Activated CD8-positive, alpha-beta T cell treated with anti-CD3 and anti-CD28 coated beads, Interleukin-2, amount 10 ng/mL, durations not matched to agents 7 days and 5 days (primary cell): ENCODE data around the gene NTHL1. TPM values are rescaled to one million over a fixed set of nuclear protein-coding genes. Genes with fewer than 3 reads are reported as not detected.

Experiments used
- ATAC-seq: fragments of 150-1000 bp; cut with Tn5 transposase; one replicate; pipeline ENCODE4 v1.10.0; 2021; ENCODE audit warnings: moderate library complexity
- CTCF ChIA-PET: fragments of 350-600 bp; sonication (Branson Sonifier 250); formaldehyde crosslinking; loops from one replicate; lab custom pipeline; 2021; ENCODE audit warnings: antibody characterized with exemption; lab: Charles Lee
- POLR2A ChIA-PET: fragments of 350-600 bp; sonication (Branson Sonifier 250); formaldehyde crosslinking; loops from one replicate; lab custom pipeline; 2021; ENCODE audit warnings: antibody characterized with exemption; lab: Charles Lee
- DNase-seq: peaks from one replicate; pipeline ENCODE4 v3.0.0-alpha.2; 2020
- H3K27ac Mint-ChIP-seq: one replicate; pipeline ENCODE4 v1.8.0; 2021; ENCODE audit warnings: mild to moderate bottlenecking, mixed read lengths
- H3K27me3 Mint-ChIP-seq: one replicate; pipeline ENCODE4 v1.8.0; 2021; ENCODE audit warnings: low read depth, mixed read lengths
- H3K36me3 Mint-ChIP-seq: one replicate; pipeline ENCODE4 v1.8.0; 2021; ENCODE audit warnings: low read depth, mixed read lengths
- H3K4me1 Mint-ChIP-seq: one replicate; pipeline ENCODE4 v1.8.0; 2021; ENCODE audit warnings: low read depth, mixed read lengths
- H3K4me3 Mint-ChIP-seq: one replicate; pipeline ENCODE4 v1.8.0; 2021; ENCODE audit warnings: mild to moderate bottlenecking, mixed read lengths
- H3K9me3 Mint-ChIP-seq: one replicate; pipeline ENCODE4 v1.8.0; 2022; ENCODE audit warnings: mixed read lengths; ENCODE audit not compliant: insufficient read depth
- total RNA-seq, 2 experiments: library from RNA; stranded (reverse); gene quantifications; one replicate each; pipeline ENCODE4 v1.2.3, GENCODE V29; 2021

The NTHL1 gene
- total RNA-seq, 2 experiments from 2014 or later = 29.9 to 35.3 TPM

DNA sequence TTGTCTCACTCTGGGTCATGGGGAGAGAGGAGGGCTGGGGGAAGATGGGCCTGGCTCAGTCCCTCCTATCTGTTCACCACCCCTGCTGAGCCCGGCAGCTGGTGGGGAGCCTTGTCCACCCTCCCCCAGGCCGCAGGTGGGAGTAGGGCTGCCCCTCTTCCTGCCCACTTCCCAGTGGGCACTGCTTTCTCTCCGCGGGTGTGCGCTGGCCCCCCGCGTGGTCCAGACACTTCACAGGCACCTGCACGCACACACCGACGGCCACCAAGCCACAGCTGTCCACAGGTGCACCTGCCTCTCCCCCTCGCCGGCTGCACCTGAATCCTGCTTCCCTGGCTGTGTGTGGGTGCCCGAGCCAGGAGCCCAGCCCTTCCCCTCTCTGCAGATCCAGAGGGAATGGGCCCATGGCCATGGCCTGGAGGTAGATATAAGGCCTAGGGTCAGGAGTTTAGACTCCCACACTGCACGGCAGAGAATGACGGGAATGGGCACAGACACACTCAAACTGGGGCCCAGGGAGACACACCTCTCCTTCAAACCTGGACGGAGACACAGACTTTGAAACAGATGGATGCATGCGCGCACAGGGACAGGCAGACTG lies 18.9 kb downstream of the NTHL1 start:
- Mint-ChIP-seq H3K36me3 (no peaks in the 10 kb centered on the region), H3K27ac (no peak overlapping the region), H3K9me3 (no peaks in the 10 kb centered on the region), H3K27me3 (peaks cover 22% of the 10 kb centered on the region), H3K4me1 (peaks cover 18% of the 10 kb centered on the region), H3K4me3 (no peak overlapping the region)
- POLR2A ChIA-PET = interaction anchor here (0.9 kb wide), 1 partner anchor 125 kb away, joined by 3 read pairs; no protein-coding TSS in a partner anchor
- CTCF ChIA-PET = interaction anchor here (1.4 to 2.1 kb wide), 2 partner anchors 112 to 124 kb away, joined by 3 to 9 read pairs; no protein-coding TSS in a partner anchor
- DNase-seq = no peak
- no peak for ATAC-seq

DNA sequence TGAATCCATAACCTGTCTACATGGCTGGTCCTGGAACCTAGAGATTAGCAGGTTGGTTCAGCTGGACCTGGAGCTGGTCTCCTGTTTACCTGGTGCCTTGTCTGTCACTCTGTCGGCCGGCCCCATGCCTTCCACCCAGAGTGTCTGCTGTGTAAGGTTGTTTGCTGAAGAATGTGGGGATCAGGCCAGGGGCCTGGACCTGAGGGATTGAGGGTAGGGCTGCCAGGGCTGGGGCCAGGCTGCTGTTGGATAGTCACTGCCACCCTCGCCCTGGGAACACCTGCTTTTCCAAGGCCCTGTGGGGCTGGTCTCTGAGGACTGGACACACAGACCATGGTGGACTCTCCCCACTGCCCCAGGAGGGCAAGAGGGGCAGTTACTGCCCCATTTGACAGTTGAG lies 19.5 kb downstream of the NTHL1 start:
- CTCF ChIA-PET = interaction anchor here (0.9 to 2.1 kb wide), 3 partner anchors 12 to 125 kb away, joined by 3 to 9 read pairs (median 3); no protein-coding TSS in a partner anchor
- no peaks in the 10 kb centered on the region for H3K36me3 Mint-ChIP-seq
- POLR2A ChIA-PET = interaction anchor here (0.9 kb wide), 2 partner anchors 19 to 125 kb away, joined by 3 read pairs; no protein-coding TSS in a partner anchor

DNA sequence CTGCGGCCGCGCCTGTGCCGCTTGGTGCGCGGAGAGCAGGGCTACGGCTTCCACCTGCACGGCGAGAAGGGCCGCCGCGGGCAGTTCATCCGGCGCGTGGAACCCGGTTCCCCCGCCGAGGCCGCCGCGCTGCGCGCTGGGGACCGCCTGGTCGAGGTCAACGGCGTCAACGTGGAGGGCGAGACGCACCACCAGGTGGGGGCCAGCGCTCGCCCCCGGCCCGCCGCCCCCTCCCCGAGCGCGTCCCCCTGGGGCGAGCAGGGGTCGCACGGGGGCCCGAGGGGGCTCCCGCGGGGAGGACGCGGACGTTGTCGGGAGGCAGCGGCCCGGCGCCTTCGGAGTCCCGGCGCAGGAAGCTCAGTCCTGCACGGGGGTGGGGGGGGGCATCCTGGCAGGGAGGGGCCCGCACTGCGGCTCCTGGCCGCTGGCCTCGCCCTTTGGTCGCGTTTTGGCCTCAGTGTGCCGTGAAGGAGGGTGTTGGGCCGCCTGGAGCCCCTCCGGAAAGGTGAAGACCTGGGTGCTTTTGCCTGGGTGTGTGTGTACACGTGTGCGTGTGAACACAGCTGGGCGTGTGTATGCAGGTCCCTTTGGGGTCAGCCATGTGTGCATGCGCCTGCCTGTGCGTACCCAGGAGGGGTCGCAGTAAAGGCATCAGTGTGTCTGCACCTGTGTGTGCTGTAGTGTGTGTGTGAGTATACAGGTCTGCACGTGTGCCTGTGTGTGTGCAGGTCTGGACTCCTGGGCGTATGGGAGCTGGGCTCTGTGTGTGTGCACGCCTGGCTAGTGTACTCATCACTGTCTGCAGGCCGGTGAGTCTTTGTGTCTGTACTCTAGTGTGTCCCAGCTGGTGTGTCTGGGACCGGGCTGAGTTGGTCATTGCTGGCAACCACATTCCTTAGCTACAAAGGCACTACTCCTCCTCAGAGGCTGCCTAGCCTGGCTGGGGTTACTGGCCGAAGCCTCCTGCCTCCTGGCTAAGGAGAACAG lies 20.3 kb downstream of the NTHL1 start:
- no peak overlapping the region for H3K27ac Mint-ChIP-seq
- DNase-seq = no peak
- POLR2A ChIA-PET = interaction anchor here (0.9 kb wide), 1 partner anchor 18 kb away, joined by 3 read pairs; no protein-coding TSS in a partner anchor

More for the DNA sequence above, 19.5 kb downstream of the NTHL1 start:
- Mint-ChIP-seq H3K27ac (no peak overlapping the region), H3K4me3 (no peak overlapping the region), H3K27me3 (peaks cover 22% of the 10 kb centered on the region), H3K9me3 (no peaks in the 10 kb centered on the region), H3K4me1 (peaks cover 22% of the 10 kb centered on the region)
- DNase-seq = no peak
- no peak for ATAC-seq

GRCh38 chr16:2026461-2027023 lies 21.1 kb downstream of the NTHL1 start, which contains the start of gene NHERF2:
Gene NHERF2, plus strand, starts transcription at chr16:2026902. Its CDS starts 104 bp downstream, at chr16:2027006.
- no peak for DNase-seq
- H3K27ac Mint-ChIP-seq = no peak within 1 kb of the TSS
- H3K4me1 Mint-ChIP-seq = peaks cover 27% of the 10 kb centered on the region
- peak; percentile 31 for ATAC-seq
- ChIA-PET POLR2A (no interaction called here), CTCF (interaction anchor here (2.1 kb wide), 1 partner anchor 114 kb away, joined by 9 read pairs; no protein-coding TSS in a partner anchor)
- no peaks in the 10 kb centered on the region for H3K9me3 Mint-ChIP-seq
- peaks cover 28% of the 10 kb centered on the region for H3K27me3 Mint-ChIP-seq
- peak within 1 kb of the TSS; percentile 58 for H3K4me3 Mint-ChIP-seq
- no peaks in the 10 kb centered on the region for H3K36me3 Mint-ChIP-seq

More for the DNA sequence above, 20.3 kb downstream of the NTHL1 start:
- peak overlapping the region; percentile 58 for H3K4me3 Mint-ChIP-seq
- H3K4me1 Mint-ChIP-seq = peaks cover 28% of the 10 kb centered on the region
- ATAC-seq = peak; percentile 21
- CTCF ChIA-PET = interaction anchor here (0.9 to 2.1 kb wide), 3 partner anchors 11 to 126 kb away, joined by 3 to 9 read pairs (median 3); no protein-coding TSS in a partner anchor
- H3K9me3 Mint-ChIP-seq = no peaks in the 10 kb centered on the region
- peaks cover 25% of the 10 kb centered on the region for H3K27me3 Mint-ChIP-seq
- H3K36me3 Mint-ChIP-seq = no peaks in the 10 kb centered on the region

DNA sequence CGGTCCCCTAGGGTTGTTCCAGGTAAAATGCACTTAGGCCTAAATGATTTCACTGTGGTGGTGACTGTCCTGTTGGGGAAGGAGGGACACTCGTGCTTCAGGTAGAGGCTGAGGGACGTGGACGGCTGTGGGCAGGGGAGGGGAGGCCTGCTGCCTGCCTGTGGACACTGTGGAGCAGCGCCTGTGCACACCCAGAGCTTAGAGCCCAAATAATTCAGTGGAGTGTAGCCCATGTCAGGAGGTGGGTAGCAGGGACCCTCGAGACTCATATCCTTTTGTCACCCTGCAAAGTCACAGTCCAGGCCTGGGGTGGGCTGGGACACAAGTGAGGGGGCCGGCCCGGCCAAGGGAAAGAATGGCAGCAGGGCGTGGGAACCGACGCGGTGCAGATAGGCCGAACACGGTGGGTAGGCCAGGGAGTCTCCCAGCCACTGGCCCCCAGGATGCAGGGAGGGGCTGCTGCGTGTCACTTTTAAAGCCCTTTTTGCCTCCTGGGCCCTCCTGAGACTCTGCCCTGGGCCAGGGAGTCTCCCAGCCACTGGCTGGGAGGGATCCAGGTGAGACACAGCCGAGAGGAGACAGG lies 21.7 kb downstream of the NTHL1 start:
- CTCF ChIA-PET = interaction anchor here (1.1 kb wide), 1 partner anchor 12 kb away, joined by 4 read pairs; no protein-coding TSS in a partner anchor
- peaks cover 29% of the 10 kb centered on the region for H3K27me3 Mint-ChIP-seq
- no peaks in the 10 kb centered on the region for H3K36me3 Mint-ChIP-seq
- H3K4me1 Mint-ChIP-seq = peaks cover 27% of the 10 kb centered on the region
- H3K9me3 Mint-ChIP-seq = no peaks in the 10 kb centered on the region
- POLR2A ChIA-PET = no interaction called here
- H3K27ac Mint-ChIP-seq = no peak overlapping the region
- ATAC-seq (no peak), DNase-seq (no peak)
- H3K4me3 Mint-ChIP-seq = peak overlapping the region; percentile 31

GRCh38 chr16:2025251-2025650 lies 22.4 kb downstream of the NTHL1 start:
- ATAC-seq = no peak
- CTCF ChIA-PET = interaction anchor here (1.1 to 4.2 kb wide), 4 partner anchors 11 to 130 kb away, joined by 4 to 73 read pairs (median 4); partner anchors contain the start of gene TRAF7

GRCh38 chr16:2024032-2024420 lies 23.6 kb downstream of the NTHL1 start:
- ATAC-seq = no peak
- CTCF ChIA-PET = interaction anchor here (1.6 to 4.2 kb wide), 4 partner anchors 20 to 132 kb away, joined by 4 to 73 read pairs (median 6); partner anchors contain the start of genes PKD1 and TRAF7
- no peak for DNase-seq
- H3K36me3 Mint-ChIP-seq = no peaks in the 10 kb centered on the region
- no peaks in the 10 kb centered on the region for H3K9me3 Mint-ChIP-seq
- H3K27me3 Mint-ChIP-seq = peaks cover 38% of the 10 kb centered on the region
- POLR2A ChIA-PET = interaction anchor here (1.3 to 1.5 kb wide), 2 partner anchors 117 to 131 kb away, joined by 4 to 6 read pairs; partner anchors contain the start of gene TRAF7
- H3K4me3 Mint-ChIP-seq = no peak overlapping the region
- H3K27ac Mint-ChIP-seq = peak overlapping the region; percentile 58
- peaks cover 27% of the 10 kb centered on the region for H3K4me1 Mint-ChIP-seq

More at GRCh38 chr16:2025251-2025650, 22.4 kb downstream of the NTHL1 start:
- Mint-ChIP-seq H3K27ac (peak overlapping the region; percentile 60), H3K36me3 (no peaks in the 10 kb centered on the region), H3K4me3 (peak overlapping the region; percentile 31), H3K4me1 (peaks cover 27% of the 10 kb centered on the region), H3K9me3 (no peaks in the 10 kb centered on the region), H3K27me3 (peaks cover 34% of the 10 kb centered on the region)
- POLR2A ChIA-PET = interaction anchor here (1.3 to 1.5 kb wide), 2 partner anchors 115 to 130 kb away, joined by 4 to 6 read pairs; partner anchors contain the start of gene TRAF7
- DNase-seq = no peak

GRCh38 chr16:2023092-2024031 lies 24.3 kb downstream of the NTHL1 start:
- POLR2A ChIA-PET = interaction anchor here (0.7 to 1.5 kb wide), 5 partner anchors 117 to 132 kb away, joined by 4 to 14 read pairs (median 4); partner anchors contain the start of gene TRAF7
- Mint-ChIP-seq H3K27ac (peak overlapping the region; percentile 82), H3K27me3 (peaks cover 40% of the 10 kb centered on the region), H3K4me3 (peak overlapping the region; percentile 66), H3K4me1 (peaks cover 27% of the 10 kb centered on the region), H3K9me3 (no peaks in the 10 kb centered on the region), H3K36me3 (no peaks in the 10 kb centered on the region)
- peak; percentile 96 for DNase-seq
- peak; percentile 81 for ATAC-seq
- CTCF ChIA-PET = interaction anchor here (0.6 to 4.2 kb wide), 15 partner anchors 10 to 240 kb away, joined by 3 to 73 read pairs (median 6); partner anchors contain the start of genes ECI1, NTHL1, PKD1 and TRAF7

GRCh38 chr16:2022723-2023091 lies 24.9 kb downstream of the NTHL1 start:
- DNase-seq = no peak
- Mint-ChIP-seq H3K9me3 (no peaks in the 10 kb centered on the region), H3K4me3 (peak overlapping the region; percentile 66), H3K27ac (peak overlapping the region; percentile 63), H3K27me3 (peaks cover 34% of the 10 kb centered on the region), H3K4me1 (peaks cover 27% of the 10 kb centered on the region), H3K36me3 (no peaks in the 10 kb centered on the region)
- ATAC-seq = peak; percentile 21
- ChIA-PET CTCF (interaction anchor here (0.6 to 4.2 kb wide), 13 partner anchors 9 to 241 kb away, joined by 3 to 73 read pairs (median 7); partner anchors contain the start of genes ECI1, NTHL1, PKD1 and TRAF7), POLR2A (interaction anchor here (0.7 to 1.5 kb wide), 5 partner anchors 52 to 229 kb away, joined by 3 to 14 read pairs (median 4); partner anchors contain the start of genes ECI1 and TRAF7)
